GM04504 (cell line): ENCODE results near the gene KIF1A.

Experiments used
- DNase-seq: peaks from one replicate; pipeline ENCODE4 v3.0.0-alpha.2; 2012; ENCODE audit warnings: low read depth

Gene KIF1A

DNA sequence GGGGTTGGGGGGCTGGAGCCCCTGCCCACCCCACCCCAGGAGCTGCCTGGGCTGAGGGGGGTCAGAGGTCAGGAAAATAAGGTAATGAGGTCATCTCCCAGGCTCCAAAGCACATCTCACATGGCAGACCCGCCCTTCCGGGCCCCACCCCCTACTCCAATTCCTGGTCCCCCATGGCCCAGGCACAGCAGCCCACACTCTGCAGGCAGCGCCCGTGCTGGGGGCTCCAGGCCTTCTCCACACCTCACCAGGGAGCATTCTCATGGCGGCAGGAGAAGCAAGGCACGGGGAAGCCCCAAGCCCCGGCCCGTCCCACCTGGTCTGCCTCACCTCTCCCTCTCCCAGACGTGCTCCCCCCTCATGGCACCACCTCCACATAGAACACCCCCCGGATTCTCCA, 84.5 kb downstream of the KIF1A start:
- no peak for DNase-seq

DNA sequence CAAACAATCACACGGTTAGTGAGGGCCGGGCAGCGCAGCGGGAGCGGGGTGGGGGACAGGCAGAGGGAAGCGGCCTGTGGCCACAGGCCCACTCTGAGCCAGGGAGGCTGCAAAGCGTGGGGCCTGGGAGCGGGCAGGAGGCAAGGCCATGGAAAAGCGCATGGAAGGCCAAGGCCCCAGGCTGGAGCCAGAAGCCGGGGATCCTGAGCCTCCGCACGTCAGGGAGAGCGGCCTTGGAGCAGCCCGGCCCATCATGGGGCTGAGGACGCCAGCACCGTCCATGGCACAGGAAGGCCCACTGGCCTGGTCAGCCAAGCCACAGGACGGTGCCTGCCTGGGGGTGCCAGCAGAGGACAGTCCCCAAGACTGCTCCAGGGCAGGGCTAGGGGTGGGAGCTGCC, 85.3 kb downstream of the KIF1A start:
- DNase-seq = no peak

DNA sequence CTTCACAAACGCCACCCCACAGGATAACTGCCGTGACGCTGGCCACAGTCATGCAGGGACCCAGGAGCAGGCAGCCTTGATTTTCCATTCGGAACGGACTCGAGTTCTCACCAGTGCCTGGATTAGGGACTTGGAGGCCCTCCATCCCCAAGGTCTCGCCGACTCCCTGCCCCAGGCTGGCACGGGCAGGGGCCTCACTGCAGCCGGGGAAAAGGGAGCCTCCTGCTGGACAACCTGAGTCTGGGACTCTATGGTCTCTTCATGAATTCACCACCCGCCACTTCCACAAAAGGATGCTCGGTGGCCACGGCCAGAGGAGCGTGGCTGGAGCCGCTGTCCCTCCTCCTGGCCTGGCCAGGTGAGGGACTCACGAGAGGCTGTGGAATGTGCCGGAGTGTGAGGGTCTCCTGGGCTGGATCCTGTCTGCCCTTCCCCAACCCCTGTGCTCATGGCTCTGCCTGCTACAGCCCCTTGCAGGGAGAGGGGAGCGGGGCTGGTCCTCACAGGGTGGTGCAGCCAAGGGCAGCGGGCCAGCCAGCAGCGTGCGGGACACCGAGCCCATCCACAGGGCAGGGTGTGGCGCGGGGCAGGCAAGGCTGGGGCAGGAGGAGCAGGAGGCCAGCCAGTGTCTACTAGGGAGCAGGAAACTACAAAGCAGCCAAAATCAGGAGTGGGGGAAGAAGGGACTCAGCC, 86.1 kb downstream of the KIF1A start:
- no peak for DNase-seq

DNA sequence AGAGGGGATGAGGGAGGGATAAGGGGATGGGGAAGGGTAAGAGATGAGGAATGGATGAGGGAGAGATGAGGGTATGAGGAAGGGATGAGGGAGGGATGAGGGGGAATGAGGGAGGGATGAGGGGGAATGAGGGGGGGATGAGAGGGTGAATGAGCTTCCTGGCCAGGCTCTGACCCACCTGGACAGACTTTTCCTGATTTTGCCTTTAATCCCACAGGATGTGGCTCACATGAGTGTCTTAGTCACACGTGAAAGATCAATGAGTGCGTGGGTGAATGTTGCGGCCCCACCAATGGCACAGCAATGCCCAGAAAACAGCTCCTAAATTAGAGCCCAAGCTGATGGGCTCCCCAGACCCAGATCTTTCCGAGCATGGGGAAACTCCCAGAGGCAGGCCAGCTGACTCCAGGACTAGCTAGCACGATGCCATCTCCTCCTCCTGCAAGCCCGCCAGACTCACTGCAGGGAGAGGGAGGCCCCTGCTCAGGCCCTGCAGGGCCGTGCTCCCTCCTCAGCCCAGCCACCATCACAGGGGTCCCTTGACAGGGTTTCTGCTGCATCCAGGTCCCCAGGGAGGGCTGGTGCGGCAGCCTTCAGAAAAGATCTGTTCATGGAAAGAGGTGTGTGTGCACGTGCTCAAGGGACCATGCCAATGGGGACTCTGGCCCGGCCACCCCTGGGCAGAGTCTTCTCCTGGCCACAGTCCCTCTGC, 87.0 kb downstream of the KIF1A start:
- DNase-seq = no peak

DNA sequence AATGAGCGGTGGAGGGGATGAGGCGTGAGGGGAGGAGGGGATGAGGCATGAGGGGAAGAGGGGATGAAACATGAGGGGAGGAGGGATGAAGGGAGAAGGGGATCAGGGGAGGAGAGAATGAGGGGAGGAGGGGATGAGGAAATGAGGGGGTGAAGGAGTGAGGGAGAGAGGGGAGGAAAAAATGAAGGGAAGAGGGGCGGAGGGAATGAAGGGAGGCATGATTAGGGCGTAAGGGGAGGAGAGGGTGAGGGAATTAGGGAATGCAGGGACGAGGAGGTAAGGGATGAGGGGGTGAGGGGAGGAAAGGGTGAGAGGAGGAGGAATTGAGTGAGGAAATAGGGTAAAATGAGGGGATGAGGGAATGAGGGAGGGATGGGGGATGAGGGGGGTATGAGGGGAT, 87.8 kb downstream of the KIF1A start:
- DNase-seq = no peak

DNA sequence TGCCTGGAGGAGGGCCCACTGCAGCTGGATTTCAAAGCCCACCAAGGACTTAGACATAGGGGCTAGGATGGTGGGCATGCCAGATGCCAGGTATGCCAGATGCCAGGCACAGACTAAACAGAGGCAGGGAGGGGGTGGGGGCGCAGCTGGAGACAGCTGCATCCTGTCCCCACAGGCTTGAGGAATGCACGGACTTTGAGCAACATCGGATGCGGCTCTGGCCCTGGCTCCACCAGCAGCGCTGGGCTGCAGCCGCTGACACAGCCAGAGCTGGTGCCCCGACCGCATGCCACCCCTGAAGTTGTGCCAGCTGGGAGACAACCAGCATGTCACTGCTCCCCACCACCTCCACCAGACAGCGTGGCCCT, 88.9 kb downstream of the KIF1A start:
- no peak for DNase-seq

DNA sequence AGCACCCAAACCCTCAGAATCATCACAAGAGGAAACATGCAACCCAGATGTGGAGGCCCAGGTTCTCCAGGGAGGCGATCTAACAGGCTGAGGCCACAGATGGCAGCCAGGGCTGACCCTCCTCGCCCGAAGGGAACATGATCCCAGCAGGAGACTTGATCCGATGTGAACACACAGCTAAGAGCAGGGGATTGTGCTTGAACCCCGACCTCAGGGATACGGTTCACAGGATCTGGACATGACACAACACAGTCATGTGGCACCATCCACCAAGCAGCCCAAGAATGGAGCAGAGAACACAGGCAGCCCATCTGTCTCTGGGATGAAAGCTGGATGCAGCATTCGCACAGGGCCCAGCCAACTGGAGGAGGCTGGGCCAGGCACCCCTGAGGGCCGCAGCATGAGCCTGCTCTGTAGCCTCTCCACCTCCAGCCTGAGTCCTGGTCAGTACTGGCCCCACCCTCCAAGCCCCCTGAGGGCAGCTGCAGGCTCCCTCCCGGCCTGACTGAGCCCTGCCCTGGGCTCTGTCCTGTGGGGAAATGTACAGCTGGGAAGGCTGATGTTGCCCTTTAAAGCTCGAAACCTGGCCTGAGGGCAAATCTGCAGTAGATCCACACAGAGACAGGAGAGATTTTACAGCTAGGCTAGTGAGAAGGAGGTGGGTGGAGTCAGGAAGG, 89.4 kb downstream of the KIF1A start:
- no peak for DNase-seq

DNA sequence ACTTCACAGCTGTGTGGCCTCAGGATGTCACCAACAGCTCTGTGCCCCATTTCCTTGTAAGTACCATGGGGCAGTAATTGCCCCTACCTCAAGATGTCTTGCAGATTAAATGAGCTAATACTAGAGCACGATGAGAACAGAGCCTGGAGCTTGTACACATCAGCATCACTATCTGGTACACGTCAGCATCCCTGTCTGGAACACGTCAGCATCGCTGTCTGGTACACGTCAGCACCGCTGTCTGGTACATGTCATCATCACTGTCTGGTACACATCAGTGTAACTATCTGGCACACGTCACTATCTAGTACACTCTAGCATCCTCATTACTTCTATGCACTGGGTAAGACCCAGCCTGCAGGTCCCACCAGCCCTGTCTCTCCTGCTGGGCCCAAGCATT, 91.2 kb downstream of the KIF1A start:
- DNase-seq = no peak

DNA sequence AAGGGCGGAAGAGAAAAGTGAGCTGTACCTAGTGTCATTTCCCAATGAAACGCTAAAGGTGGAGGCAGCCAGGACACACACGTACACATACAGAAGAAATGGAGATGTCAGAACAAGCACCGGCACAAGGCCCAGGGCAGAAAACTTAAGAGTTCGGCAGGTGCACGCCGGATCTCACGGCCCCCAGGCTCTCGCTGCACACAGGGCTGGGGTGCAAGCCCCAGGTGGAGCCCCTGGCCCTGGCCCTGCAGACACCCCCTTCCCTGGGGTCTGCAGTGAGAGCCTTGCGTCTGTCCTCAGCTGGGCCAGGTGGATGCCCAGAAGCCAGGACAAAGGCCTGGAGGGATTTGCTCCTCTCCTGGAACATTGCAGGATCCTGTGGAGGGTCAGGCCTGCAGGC, 91.7 kb downstream of the KIF1A start:
- DNase-seq = no peak

DNA sequence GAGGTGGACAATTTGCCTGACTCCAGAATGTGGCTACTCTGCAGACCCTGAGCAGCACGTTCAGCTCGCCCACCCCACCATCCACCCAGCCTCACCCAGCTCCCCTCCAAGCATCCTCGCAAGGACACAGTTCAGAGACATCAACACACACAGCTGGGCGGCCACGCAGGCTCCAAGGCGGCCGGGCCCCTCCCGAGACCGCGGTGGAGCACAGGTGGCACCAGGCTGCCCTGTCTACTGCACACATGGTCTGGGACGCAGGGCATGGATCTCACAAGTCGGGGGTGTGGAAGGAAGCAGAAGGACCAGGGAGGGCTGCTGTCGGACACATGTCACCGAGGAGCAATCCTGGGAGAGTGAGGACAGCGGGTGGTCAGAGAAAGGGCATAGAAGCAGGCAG, 92.1 kb downstream of the KIF1A start:
- DNase-seq = no peak

DNA sequence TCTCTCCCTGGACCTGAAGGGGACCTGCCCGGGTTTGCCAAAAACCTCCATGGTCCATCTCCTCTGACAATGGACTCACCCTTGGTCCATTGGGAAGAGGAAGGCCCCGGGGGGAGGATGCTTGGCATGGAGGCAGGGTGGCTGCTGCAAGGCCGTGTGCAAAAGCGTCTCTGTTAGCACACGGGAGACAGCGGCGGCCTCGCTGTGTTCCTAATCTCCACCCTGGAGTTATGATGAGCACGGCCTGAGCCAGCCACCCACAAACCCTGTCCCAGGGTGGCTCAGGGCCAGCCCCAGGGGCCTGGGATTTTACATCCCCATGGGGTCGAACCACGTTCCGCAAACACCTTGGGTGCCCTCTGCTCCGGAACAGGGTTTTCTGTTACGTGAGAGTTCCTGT, 92.6 kb downstream of the KIF1A start:
- no peak for DNase-seq

DNA sequence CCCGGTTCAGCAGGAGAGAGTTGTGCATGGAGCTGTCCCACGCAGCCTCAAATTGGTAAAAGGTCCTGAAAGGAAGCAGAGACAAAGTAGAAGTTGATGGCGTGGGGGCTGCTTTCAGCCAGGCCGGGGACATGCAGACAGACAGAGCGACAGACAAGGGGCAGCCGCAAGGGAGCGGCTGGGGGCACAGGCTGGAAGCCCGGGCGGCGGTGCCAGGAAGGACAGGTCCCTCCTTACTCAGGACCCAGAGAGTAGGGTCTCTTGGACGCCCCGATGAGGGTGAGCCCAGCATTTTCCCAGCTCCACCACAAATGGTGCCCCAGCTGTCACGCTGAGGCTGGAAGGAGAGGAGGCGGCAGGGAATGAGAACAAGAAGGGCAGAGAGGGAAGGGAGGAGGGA, 93.1 kb downstream of the KIF1A start:
- DNase-seq = no peak

DNA sequence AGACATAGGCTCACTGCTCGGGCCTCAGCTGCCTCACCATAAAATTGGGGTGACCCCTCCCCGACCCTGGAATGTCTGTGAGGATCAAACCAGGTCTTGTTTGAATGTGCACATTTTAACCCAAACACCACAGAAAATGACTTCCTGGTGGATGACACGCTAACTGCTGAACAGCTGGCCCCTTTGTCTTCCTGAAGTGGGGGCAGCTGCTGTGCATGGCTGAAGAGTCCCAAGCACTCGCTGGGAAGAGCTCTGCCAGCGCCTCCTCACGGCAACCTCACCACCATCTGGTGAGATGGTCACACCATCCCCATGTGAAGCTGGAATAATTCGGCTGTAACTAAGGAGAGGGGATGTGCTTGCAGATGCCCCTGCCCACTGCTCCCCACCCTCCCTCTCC, 94.3 kb downstream of the KIF1A start:
- no peak for DNase-seq

DNA sequence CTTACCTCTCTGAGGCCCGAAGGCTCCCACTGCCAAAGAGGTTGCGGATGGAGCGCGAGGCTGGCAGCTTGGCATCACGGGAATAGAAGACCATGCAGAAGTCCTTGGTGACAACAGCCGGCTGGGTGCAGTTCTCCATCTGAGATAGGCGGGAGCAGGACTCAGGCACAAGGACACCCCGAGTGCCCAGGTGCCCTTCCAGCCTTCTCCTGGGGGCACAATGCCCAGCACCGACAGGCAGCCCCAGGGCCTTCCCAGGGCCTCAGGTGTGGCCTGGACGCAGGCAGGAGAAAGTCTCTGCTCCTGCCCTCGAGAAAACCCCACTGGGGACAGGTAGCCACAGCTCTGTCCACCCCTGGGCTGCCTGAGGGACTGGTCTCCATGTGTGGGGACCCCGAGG, 94.8 kb downstream of the KIF1A start:
- DNase-seq = no peak

DNA sequence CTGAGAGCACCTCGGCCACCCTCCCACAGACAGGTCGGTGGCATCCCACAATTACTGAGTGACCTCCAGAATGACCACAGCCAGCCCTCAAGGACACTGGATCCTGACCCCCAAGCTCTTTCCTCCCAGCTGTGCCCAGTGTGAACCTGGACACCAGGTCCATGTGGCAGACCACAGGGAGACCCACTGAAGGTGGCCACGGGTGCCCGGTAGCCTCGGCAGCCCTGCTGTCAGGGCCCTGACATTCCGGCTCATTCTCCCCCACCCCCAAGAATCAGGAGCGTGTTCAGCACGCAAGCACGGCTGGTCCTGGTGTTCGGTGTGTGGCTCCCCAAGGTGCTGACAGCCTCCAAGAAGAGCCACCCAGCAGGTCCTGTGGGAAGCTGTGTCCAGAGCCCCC, 95.6 kb downstream of the KIF1A start:
- no peak for DNase-seq

DNA sequence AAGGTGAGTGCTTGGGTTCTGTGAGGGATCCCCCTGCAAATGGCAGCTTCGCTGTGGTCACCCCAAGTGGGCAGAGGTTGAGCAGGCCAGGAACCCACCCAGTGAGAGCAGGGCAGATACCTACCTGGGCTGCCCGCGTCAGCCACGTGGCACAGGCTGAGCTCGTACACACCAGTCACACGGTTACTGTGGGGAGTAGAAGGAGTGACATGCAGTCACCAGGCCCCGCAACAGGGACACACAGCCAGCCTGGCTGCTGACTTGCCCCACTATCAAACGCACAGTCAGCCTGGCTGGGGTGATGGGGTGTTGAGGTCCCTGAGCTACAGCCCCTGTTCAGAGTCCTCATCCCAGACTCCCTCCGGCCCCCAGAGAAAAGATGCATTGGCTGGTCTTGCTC, 96.2 kb downstream of the KIF1A start:
- no peak for DNase-seq

DNA sequence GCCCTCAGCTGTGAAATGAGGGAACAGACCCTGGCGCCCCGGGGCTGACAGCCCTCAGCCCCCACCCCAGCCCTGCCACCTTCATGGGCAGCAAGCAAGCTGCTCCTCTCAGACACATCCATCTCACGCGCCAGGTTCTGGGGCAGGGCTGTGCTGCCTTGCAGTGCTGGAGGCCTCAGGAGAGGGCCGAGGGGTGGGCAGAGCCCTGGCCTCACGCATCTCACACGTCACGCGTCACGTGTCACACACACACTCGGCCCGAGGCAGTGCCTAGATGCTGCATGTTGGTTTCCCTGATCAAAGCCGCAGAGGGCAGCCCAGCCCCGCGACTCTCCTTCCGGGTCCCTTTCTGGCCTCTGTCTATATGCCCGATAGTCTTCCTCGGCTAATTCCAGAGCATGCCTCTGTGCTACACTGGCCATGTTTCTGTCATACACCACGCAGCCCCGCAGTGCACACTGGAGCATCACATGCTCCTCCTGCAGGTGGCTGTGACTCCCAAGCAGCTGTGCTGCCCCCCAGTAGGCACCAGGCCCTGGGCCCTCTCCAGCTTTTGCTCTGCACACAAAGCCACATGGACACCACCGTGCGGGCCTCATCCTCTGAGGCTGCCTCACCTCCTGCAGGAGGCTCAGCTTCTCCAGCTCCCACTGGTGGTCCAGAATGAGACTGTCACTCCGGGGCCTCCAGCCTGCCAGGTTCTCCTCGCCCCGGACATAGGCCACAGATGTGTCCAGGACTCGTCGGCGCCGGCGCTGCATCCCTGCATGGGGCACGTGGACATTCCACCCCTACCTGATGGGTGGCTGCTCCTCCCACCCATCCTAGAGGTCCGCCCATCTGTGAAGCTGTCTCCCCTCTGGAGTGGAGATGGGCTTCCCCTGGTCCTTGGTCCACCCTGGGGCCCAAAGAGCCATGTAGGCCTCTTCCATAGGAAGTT, 97.0 kb downstream of the KIF1A start:
- no peak for DNase-seq

DNA sequence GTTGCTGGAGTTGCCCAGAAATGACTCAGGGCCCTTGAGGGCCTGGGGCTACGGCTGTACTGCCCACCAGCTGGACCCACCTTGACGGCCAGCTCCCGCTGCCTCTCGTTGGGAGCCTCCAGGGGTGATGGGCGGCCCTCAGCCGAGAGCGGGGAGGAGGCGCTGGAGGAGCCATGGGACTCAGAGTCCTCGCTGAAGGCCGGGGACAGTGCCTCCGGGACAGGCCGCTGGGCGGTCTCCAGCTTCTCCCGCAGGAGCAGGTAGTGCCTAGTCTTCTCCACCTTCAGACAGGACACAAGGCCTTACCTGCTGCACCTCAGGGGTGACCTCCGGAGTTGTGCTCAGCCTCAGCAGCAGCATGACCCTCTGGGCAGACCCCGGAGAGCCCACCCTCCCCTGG, 97.6 kb downstream of the KIF1A start:
- DNase-seq = no peak

DNA sequence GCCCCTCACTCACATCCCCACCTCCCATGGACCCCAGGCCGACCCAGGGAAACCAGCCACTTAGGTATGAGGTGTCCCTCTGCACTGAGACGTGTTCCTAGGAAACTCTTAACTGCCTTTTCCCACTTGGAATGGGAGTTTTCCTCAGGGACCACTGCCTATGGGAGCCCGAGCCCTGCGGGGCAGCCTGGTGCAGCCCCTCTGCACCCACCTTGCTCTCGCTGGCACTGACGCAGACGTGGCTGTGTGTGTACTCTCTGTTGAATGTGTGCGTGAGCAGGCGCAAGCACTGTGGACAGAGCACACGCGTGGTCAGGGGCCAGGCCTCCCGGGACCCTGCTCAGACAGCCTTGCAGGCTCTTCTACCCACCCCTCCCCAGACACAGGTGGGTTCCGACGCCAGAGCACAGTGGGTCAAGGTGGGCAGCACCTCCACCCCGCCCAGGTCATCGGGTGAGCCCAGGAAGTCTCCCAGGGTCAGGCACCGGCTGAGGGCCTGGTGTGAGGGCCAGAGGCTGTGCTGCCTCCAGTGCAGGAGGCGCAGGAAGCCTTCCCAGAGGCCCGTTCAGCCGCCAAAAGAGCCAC, 98.3 kb downstream of the KIF1A start:
- DNase-seq = no peak

DNA sequence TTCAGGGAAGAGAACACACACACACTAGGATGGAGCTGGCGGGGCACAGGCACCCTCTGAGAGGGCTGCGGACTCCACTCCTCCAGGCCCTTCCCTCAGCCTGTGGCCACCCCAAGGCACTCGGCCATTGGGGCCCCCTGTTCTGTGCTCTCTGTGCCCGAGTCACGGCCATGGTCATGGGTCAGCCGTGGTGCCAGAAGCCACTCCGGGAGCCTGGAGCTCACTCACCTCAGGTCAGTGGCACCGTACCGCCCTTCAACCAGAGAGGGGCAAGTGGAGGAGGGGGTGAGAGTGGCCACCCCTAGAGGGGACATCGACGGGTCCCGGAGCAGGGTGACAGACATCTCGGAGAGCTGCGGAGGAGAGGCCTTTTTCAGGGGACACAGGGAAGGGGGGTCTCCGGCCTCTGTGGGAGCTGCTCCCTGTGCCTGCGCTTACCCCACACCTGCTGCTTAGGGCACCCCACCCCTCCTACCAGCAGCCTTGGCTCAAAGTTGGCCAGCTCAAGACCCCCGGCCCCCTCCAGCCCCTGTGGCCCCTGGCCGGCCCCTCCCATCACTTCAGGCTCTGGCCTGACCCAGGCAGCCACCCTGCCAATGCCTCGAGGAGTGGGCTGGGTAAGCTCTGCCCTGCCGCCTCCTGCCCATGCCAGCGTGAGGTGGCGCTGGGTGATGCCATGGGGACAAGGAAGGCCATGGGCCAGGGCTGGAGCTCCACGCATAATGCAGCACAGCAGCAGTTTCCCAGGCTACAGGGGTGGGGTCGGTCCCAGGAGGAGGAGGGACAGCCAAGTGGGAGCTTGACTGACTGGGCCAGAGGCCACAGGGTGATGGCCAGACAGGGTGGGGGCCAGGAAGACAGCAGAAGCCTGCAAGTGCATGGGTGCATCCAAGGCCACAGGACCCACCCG, 99.1 kb downstream of the KIF1A start:
- no peak for DNase-seq
